ENCODE results near the gene IVNS1ABP.
"Not testable (repeated sequence)": the region's sequence is repeated elsewhere in the genome, so short reads cannot be mapped to it uniquely, and the experiment has no call there.

Gene IVNS1ABP

DNA sequence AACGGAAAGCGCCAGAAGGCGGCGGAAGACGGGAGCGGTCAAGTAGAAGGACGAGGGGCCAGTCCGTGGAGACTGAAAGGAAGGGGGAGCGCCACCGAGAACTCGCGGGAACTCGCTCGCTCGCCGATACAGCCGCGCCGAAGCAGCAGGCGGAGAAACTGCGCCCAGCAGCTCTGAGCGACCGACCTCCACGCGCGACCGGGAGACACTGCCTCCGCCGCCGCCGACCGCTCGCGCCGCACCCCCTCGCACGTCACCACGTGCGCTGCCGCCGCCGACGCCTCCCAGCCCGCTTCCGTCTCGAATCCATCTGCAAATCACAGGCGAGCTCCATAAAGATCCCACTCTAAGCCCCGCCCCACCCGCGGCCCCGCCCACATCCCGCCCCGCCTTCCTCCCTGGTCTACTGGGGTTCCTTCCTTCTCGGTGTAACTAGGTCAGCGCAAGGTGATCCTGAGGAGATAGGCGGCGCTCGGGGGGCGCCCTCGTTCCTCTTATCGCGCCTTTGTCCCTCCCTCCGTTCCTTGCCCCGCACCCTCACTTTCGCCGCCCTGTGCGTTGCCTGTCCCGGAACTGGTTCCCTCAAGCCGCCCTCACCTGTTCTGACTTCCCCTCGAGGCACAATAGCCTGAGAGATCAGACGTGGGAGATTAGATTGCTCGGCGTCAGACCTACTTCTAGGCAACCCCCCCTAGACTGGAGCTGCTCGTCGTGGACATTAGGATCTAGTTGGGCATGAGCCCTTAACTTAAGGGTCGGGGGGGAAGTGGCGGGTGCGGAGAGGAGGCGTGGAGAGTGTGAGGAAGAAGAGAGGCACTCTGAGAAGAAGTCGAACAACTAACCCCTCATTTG lies at the start of gene IVNS1ABP:
Gene IVNS1ABP (minus strand): TSS at position 210 of the 852 bp plus-strand sequence. CDS start 7,750 bp downstream, outside the sequence.
- peak; percentile 97 for DNase-seq

DNA sequence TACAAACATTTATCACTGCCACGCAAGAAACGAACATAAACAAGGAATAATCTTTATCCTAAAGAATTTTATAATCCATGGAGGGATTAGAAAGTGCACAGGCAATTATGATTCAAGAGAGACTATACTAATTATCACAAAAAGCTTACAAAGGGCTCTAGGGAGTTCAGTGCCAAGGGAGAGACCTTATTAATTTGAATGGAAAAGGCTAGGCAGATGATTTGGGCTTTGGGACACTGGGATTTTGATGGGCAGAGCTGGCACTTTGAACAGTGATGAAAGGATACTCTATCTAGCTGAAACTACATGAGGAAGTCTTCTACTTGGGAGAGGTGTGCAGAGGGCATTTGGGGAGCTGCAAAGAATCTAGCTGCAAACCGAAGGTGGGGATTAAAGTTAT lies 48.9 kb upstream of the IVNS1ABP start:
- DNase-seq = no peak

DNA sequence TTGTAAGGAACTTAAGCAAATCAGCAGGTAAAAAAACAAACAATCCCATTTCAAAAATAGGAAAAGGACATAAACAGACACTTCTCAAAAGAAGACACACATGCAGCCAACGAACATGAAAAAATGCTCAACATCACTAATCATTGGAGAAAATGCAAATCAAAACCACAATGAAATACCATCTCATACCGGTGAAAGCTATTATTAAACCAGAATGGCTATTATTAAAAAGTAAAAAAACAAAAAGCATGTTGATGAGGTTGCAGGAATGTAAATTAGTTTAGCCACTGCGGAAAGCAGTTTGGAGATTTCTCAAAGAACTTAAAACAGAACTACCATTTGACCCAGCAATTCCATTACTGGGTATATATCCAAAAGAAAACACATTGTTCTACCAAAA lies 47.5 kb upstream of the IVNS1ABP start:
- not testable (repeated sequence) for DNase-seq

DNA sequence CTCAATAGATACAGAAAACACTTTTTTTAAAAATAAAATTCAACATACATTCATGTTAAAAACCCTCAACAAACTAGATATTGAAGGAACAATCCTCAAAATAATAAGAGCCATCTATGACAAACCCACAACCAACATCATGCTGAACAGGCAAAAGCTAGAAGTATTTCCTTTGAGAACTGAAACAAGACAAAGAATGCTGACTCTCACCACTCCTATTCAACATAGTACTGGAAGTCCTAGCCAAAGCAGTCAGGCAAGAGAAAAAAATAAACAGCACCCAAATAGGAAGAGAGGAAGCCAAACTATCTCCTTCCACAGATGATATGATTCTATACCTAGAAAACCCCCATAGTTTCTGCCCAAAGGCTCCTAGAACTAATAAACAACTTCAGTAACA lies 46.2 kb upstream of the IVNS1ABP start:
- DNase-seq = no peak

DNA sequence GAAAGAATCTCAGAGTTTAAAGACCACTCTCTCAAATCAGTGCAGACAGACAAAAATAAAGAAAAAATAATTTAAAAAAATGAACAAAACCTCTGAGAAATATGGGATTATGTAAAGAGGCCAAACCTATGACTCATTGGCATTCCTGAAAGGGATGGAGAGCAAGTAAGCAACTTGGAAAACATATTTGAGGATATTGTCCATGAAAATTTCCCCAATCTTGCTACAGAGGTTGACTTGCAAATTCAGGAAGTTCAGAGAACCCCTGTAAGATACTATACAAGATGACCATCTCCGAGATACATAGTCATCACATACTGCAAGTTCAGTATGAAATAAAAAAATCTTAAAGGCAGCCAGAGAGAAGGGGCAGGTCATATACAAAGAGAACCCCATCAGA lies 43.7 kb upstream of the IVNS1ABP start:
- DNase-seq = no peak

DNA sequence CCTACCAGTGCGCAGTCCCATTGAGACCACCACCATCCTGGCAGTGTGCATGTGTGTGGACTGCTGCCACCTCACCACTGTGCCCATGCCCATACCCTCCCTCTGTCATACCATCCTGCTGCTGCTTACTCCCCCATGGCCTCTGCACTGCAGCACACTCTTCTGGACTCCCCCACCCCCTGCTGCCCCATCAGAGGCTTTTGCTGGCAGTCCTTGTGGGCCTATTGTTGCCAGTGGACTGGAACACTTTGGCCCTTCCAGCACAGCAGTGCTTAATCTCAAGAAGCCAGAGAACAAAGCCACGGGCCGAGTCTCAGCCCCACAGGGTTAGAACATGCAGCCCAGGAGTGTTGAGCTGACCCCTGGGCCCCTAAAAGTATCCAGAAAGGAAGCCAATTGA lies 41.9 kb upstream of the IVNS1ABP start:
- no peak for DNase-seq

DNA sequence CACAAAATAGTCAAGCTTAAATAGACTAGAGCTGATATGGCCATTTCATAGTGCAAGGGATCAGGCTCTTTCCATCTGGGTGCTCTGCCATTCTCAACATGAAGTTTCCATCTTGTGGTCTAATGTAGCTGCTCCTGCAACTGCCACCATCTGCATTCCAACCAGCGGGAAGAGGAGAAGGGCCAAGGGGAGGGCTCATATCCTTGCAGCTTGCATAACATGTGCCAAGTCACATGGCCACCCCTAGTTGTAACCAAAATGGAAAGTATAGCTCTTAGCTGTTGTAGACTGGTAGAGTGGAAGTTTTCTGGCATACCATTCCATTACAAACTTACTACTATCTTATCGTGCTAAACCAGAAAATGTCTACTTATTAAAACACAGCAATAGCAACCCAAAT lies 38.9 kb upstream of the IVNS1ABP start:
- no peak for DNase-seq

DNA sequence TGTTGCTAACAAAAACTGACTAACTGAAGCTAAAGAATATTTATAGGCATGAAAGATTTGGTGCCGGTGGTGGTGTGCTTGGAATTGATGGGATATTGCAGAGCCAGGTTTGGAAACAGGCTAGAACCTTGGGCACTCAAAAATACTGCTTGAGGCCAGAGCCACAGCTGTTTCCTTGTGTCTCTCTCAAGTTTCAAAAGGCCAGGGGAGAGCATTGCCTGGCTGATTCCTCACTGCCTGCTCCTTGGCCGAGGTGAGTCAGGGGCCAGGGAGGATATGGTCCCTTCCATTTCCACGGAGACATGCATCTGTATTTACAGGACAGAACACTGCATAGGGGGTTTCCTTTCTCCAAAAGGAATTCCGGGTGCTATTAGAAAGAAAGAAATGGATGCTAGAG lies 36.1 kb upstream of the IVNS1ABP start:
- no peak for DNase-seq

DNA sequence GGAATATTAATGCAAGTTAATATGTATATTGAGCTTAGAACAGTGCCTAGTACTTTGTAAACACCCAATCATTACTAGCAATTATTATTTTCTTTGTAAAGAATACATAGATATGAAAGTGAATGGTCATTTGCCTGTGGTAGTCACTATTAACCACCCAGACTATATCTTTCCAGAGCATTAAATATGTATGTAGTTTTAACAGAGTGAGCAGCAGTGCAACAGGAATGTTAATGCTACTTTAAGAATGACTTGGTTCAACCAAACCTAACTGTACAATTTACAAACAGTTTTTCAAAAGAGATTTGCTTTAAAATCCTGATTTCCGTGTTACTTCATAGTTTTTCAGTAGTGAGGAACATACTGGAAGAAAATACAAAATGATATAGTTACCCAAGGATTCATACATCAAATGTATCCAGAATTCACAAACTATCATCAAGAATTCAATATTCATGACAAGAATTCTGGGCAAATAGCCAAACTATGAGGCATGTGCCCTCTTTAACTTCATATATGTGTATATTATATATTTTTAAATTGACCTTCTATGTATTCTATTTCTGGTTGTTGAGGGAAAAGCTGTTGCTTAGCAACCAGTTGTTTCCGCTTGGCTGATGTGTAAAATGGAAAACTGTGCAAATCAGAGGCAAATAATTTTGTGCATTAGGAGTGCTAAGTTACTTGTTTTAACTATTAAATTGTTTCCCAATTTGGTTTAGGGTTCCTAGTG lies 34.9 kb upstream of the IVNS1ABP start:
- peak; percentile 38 for DNase-seq

DNA sequence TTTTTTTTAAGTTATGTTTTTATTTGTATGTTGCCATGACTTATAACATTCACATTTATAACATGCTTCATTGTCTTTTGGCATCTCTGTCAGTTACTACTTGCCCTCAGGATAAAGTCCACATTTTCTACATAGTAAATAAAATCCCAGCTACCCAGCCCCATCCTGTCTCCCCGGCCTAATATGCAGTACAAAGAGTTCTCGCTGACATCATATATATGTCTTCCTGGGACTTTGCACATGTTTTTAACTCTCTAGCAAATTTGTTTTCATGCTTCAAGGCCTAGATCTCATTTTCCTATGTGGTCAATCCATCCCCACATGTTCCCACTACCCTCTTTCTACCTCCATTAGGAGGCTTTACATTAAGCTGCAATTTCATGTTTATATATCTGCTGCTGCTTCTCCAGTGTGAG lies 33.0 kb upstream of the IVNS1ABP start:
- DNase-seq = no peak

DNA sequence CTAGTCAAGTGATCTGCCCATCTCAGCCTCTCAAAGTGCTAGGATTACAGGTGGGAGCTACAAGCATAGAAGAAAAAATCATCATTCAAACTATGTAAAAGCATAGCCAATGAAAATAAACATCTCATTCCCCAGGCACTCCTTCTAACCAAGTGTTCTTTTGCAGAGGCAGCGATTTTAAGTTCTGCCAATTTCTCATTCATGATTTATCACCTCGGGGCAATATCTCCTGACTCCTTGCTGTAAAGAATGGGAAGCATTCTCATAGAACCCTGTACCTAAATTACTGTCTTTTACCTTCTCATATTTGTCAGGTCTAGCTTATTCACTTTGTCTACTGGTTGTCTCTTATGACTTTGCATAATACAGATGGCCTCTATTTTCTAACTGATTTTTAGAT lies 32.5 kb upstream of the IVNS1ABP start:
- DNase-seq = no peak

DNA sequence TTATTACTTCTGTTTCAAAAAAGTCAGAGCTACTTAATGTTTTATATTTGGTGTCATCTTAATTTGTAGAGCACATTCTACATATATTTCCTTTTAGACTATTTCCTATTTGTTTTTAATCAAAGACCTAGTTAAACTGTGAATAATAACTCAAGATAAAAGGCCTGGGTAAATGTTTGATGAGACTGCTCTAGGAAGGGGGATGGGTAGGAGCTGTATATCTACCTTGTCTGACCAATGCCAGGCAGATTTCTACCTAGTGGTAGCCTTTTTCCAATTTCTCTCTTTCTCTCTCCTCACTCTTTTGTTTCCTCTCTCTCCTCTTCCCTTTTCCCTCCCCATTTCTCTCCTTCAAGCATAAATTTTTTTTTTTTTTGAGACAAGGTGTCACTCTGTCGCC lies 31.9 kb upstream of the IVNS1ABP start:
- peak; percentile 23 for DNase-seq

DNA sequence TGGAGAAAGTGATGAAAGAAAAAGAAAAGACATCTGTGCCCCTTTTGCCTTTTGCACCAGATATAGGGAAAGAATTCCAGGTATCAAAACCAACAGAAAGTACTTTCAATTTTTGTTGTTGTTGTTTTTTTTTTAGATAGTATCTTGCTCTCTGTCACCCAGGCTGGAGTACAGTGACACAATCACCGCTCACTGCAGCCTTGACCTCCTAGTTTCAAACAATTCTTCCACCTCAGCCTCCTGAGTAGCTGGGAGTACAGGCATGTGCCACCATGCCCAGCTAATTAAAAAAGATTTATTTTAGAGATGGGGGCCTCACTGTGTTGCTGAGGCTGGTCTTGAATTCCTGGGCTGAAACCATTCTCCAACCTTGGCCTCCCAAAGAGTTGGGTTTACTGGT lies 31.3 kb upstream of the IVNS1ABP start:
- DNase-seq = no peak

DNA sequence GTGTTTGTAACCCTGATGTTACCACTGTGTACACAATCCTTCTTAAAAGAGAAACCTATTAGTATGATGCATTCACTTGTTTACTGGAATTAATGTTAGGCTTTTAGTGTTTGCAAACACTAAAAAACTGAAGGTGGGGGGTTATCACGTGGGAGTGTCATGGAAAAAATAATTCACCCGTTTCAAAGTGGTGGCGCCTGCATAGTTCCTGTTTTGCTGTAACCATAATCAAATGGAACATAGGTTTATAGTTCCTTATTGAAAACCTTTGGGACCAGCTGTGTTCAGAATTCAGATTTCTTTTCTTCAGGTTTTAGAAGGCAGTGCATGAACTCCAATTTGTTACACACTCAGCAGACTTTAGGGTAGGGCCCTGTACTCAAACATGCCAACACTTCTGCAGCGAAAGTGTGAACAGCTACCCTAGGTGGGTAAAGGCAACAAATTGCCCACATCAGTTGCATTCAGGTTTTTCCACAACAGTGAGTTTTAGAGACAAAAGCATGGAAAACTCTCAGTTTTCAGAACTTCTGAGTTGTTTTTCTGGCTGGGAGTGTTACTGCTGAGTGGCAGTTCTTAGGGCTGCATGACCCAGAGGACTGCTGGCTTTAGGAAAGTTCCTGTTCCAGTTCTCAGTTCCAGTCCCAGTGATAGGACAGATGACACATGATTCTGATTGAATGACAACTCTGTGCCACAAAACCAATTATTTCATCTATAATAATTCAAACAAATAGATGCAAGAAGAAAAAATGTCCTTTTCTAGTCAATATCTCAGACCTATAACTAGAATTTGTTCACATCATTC lies 29.1 kb upstream of the IVNS1ABP start:
- no peak for DNase-seq

DNA sequence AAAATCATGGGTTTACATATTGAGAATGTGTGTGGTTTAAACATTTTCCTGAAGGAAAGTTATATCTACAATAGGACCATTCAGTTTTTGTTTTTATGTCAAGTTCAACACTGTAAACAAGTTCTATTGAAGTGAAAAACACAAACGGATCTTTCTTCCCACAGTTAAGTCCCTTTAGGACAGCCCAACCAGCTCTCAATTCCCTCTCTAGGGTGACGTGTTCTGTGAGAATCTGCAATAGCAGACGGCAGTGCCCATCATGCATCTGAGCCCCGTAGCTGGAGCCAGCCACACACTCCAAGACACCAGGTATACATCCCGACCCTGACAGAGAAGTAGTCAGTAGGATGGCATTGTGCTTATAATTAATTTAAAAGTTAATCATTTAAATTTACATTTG lies 26.3 kb upstream of the IVNS1ABP start:
- DNase-seq = no peak

DNA sequence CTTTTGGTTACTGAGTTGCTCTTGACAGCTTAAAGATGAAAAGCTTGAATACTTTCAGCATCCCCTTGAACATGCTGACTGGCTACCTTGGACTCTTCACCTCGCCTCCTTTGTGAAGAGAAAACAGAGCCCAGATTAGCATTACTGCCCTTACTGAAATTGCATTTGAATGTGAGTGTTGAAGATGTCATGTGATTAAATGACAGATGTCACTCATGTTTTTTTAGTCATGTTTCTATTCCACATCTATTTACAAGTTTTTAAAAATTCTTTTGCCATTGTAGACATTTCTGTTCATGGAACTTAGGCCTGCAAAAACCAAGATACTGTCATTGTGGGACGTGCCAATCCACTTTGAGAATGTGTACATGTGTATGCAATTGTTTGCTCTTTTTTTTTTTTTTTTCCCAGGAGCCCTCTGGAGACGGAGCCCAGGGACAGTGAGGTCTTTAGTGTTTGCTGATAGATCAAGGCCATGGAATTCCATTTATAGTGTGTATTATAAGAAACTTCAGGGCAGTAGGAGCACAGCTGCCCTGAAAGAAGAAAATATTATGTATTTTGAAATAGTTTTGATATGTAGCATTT lies 25.7 kb upstream of the IVNS1ABP start:
- DNase-seq = peak; percentile 34

DNA sequence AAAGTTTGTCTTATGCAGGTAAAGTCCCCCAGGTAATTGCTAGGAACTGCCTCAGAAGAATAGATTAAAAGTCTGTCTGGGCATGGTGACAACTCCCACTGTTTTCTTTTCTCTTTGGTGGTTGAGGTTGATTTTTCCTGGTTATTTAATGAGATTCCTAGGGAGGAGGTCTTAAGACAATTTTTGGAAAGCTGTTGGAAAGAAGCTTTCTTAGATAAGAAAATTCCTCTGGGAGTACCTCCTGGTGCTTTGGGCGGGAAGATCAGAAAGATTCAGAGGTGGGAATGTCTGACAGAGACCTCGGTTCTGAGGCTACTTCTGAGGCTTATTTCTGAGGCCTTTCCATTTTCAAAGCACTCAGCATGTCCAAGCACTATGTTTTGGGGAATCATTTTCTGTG lies 25.0 kb upstream of the IVNS1ABP start:
- DNase-seq = no peak

DNA sequence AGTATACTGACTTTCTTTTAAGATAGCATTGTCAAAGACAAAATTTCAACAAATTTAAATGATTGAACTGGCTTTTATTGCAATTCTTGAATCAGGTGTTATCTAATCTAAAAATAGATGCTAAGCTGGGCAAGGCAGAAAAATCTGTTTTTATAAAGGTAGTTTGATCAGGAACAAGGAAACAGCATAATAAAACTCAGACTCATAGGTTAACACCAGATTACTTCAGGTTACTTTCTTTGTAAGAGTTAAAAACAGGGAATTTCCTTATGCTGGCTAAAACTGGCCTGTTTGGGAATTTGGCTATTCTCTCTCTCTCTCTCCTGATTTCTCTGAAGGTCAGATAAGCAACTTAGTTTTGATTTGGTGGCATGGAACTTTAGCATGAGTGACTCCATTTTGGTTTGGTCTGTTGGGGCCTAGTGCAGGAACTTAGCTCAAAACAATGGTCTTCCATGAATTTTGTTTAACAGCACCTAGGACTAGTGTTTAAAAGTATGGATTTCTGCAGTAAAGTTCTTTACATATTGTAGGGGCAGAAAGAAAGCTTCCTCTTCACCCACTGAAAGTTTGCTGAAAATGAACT lies 24.2 kb upstream of the IVNS1ABP start:
- no peak for DNase-seq

DNA sequence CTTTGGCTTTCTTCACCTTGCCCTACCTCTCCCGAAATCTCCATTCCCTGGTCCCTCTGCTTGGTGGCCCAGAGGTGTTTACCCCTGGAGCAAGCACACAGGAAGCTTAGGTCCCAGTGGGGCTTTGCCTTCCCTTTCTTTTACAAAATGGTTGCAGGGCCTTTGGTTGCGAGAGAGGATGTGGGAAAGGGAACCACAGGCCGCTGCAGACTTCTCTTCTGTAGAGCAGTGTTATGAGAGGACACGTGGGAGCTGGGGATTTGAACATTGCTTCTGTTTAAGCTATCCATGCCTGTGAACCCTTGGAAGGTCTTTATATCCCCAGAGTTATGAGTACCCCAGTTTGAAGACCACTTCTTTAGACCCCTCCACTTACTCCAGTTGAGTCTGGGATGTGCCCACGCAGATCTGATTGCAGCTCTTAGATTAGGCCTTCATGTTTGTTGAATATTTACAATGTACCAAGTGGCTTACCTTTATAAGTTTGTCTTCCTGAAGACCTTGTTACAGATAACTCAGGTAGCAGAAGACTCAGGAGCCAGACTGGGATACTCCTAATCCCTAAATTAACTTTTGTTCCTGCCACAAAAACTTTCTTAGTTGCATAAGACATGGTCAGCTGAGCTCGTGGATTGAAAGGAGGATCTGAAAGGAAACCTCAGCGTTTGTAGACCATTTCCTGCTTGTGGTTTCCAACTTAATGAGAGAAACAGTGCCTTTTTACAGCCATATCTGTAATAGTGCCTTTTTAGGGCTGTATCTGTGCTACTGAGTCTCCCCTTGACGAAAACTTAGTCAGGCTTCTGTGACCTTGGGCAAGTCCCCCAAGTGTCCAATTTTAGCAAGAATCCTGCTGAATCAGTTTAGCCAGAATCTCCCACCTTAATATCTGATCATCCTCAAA lies 21.9 kb upstream of the IVNS1ABP start:
- no peak for DNase-seq

DNA sequence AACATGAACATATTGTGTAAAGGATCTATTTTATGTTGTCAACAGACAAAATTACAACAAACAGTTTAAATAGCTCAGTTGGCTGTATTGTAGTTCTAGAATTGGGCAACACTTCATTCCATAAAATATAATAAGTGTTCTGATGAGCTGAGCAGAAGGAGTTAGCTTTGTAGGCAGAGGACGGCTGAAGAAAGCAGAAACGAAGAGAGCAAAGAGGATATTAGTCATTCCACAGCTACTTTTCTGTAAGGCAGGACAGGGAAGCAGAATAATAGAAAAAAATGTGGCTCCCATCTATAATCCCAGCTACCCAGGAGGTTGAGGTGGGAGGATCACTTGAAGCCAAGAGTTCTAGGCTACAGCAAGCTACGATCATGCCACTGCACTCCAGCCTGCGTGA lies 20.2 kb upstream of the IVNS1ABP start:
- DNase-seq = no peak

DNA sequence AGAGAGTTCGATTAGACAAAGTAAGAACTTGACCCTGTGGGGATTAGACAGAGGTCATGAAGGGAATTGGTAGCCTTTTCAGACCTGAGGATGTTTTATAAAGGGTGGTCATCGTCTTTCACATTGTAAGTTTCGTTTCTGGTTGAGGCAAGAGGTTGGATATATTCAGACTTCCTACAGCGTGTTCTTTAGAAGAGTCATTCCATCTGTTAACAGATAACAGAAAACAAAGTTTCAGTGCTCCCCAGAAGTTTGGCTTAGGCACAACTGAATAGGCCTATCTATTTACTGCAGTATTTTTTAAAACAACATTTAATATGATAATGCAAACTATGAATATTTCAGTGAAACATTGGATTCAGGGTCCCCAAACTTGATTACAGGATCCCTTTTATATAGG lies 17.1 kb upstream of the IVNS1ABP start:
- no peak for DNase-seq

DNA sequence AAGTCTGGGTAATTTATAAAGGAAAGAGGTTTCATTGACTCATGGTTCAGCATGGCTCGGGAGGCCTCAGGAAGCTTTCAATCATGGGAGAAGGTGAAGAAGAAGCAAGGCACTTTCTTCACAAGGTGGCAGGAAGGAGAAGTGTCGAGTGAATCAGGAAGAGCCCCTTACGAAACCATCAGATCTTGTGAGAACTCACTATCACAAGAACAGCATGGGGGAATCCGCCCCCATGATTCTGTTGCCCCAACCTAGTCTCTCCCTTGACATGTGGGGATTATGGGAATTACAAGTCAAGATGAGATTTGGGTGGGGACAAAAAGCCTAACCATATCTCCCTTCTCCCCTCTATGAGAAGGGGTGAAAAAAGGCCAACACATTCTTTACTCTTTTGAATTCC lies 11.2 kb upstream of the IVNS1ABP start:
- no peak for DNase-seq

Measured in DMS53 (cell line).